Astrocyte (in vitro differentiated cells and primary cell): ENCODE measurements around the gene EMB.

ENCODE experiments used
- CTCF ChIP-seq: IDR thresholded peaks from 2 replicates; pipeline ENCODE4 v1.5.1; 2011; ENCODE audit warnings: low read depth, mild to moderate bottlenecking, inconsistent platforms, low read length, moderate library complexity; ENCODE audit not compliant: insufficient read depth
- EZH2 ChIP-seq: IDR thresholded peaks from 2 replicates; pipeline ENCODE4 v1.6.1; 2012; ENCODE audit warnings: mild to moderate bottlenecking, low read length, inconsistent platforms; ENCODE audit not compliant: insufficient read depth

- TF ChIP-seq CTCF (no peak), EZH2 (no peak)
Observed at GRCh38 chr5:50441493-50441955, 436 bp upstream of the EMB start.
